Chondrocyte (in vitro differentiated cells): ENCODE measurements around the gene LRRK1. TPM values are rescaled to one million over a fixed set of nuclear protein-coding genes. Genes with fewer than 3 reads are reported as not detected.

Experiments used
- DNase-seq: peaks from one replicate; pipeline ENCODE4 v3.0.0; 2021; ENCODE audit warnings: mixed read lengths, low spot score
- H3K27ac Mint-ChIP-seq: one replicate; pipeline ENCODE4 v1.8.0; 2021; ENCODE audit warnings: mild to moderate bottlenecking, moderate library complexity, mixed read lengths; ENCODE audit not compliant: unreplicated experiment
- H3K27me3 Mint-ChIP-seq: 2 replicates; pipeline ENCODE4 v1.8.0; 2021; ENCODE audit warnings: low read depth, mixed read lengths
- H3K36me3 Mint-ChIP-seq: 2 replicates; pipeline ENCODE4 v1.8.0; 2021; ENCODE audit warnings: low read depth, mixed read lengths
- H3K4me1 Mint-ChIP-seq: 2 replicates; pipeline ENCODE4 v1.8.0; 2021; ENCODE audit warnings: low read depth, mild to moderate bottlenecking, mixed read lengths
- H3K4me3 Mint-ChIP-seq: one replicate; pipeline ENCODE4 v1.8.0; 2021; ENCODE audit warnings: mild to moderate bottlenecking, moderate library complexity, mixed read lengths; ENCODE audit not compliant: unreplicated experiment
- H3K9me3 Mint-ChIP-seq: 2 replicates; pipeline ENCODE4 v1.8.0; 2021; ENCODE audit warnings: low read depth, mixed read lengths
- CTCF ChIP-seq: fragments of 200-600 bp; sonication (generic); IDR thresholded peaks from 2 replicates; pipeline ENCODE4 v1.5.0; 2021; ENCODE audit warnings: antibody characterized with exemption, mild to moderate bottlenecking, moderate library complexity
- total RNA-seq: library from RNA; stranded (reverse); gene quantifications from 3 replicates; pipeline ENCODE4 v1.2.1, GENCODE V29; 2021

The LRRK1 gene
- total RNA-seq, 1 donor from 2014 or later = 10.1 TPM

- Mint-ChIP-seq H3K36me3 (peaks cover 3% of the 10 kb centered on the region), H3K4me3 (no peak overlapping the region), H3K4me1 (no peaks in the 10 kb centered on the region), H3K27ac (no peak overlapping the region), H3K27me3 (no peaks in the 10 kb centered on the region), H3K9me3 (no peaks in the 10 kb centered on the region)
- DNase-seq = peak; percentile 77
- no peak for TF ChIP-seq CTCF
Observed at GRCh38 chr15:101049856-101050622, 130.9 kb downstream of the LRRK1 start.

GRCh38 chr15:101050623-101051290 is 131.6 kb downstream of the LRRK1 start:
- no peak for TF ChIP-seq CTCF
- H3K4me3 Mint-ChIP-seq = no peak overlapping the region
- no peaks in the 10 kb centered on the region for H3K27me3 Mint-ChIP-seq
- no peaks in the 10 kb centered on the region for H3K4me1 Mint-ChIP-seq
- H3K36me3 Mint-ChIP-seq = peaks cover 5% of the 10 kb centered on the region
- H3K9me3 Mint-ChIP-seq = no peaks in the 10 kb centered on the region
- DNase-seq = peak; percentile 65
- no peak overlapping the region for H3K27ac Mint-ChIP-seq

GRCh38 chr15:101051291-101052030 is 132.3 kb downstream of the LRRK1 start:
- peak; percentile 92 for DNase-seq
- Mint-ChIP-seq H3K4me1 (no peaks in the 10 kb centered on the region), H3K9me3 (no peaks in the 10 kb centered on the region), H3K27me3 (no peaks in the 10 kb centered on the region), H3K4me3 (no peak overlapping the region), H3K27ac (no peak overlapping the region), H3K36me3 (peaks cover 7% of the 10 kb centered on the region)
- no peak for TF ChIP-seq CTCF

- no peak overlapping the region for H3K27ac Mint-ChIP-seq
- no peak overlapping the region for H3K4me3 Mint-ChIP-seq
- H3K36me3 Mint-ChIP-seq = peaks cover 8% of the 10 kb centered on the region
- no peaks in the 10 kb centered on the region for H3K9me3 Mint-ChIP-seq
- H3K27me3 Mint-ChIP-seq = no peaks in the 10 kb centered on the region
- TF ChIP-seq CTCF = no peak
- H3K4me1 Mint-ChIP-seq = no peaks in the 10 kb centered on the region
- no peak for DNase-seq
Observed at GRCh38 chr15:101052031-101052620, 133.0 kb downstream of the LRRK1 start.

- Mint-ChIP-seq H3K27me3 (no peaks in the 10 kb centered on the region), H3K4me1 (no peaks in the 10 kb centered on the region), H3K36me3 (peaks cover 8% of the 10 kb centered on the region), H3K9me3 (no peaks in the 10 kb centered on the region), H3K4me3 (no peak overlapping the region), H3K27ac (no peak overlapping the region)
- TF ChIP-seq CTCF = no peak
- DNase-seq = no peak
Observed at GRCh38 chr15:101052681-101053121, 133.5 kb downstream of the LRRK1 start.
